ENCODE results near the gene GRPR. TPM values are rescaled to one million over a fixed set of nuclear protein-coding genes. Genes with fewer than 3 reads are reported as not detected.

Gene GRPR
- total and polyA plus RNA-seq, 10 of the 15 experiments (the other 5 are each of a cell fraction or from before 2014, with no cell fraction given) = 0.10 to 3.7 (median 0.21) TPM; not detected in 1

DNA sequence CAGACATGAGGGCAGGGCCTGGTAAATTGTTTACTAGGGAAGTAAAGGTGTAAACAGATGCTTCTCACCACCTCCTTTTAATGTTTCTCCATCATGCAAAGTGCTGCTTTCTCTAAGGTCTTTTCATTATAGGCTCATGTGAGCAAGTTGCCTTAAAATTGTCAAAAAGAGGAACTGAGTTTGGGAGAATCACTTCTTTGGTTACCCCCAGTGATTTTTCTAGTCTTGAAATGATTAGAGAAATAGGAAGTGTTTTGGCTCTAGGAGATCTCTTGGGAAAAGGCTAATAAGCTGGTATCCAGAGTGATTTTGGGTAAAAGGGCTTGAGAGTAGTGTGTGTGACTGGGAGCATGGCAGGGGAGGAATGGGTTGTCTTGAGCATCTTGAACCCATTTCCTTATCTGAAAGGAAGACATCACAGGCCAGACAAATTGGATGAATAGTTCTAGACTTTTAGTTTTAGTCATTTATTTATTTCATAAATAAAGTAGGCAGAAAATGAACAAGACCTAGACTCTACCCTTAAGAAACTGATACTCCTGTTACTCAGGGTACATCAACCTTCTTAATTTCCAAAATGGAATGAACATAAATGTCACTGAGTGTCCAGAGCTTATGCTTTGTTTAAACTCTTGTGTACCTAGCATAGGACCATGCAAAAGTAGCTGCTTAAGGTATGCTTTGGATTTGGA, 14.2 kb downstream of the GRPR start (continued):
- TF ChIP-seq, protein P1, sequence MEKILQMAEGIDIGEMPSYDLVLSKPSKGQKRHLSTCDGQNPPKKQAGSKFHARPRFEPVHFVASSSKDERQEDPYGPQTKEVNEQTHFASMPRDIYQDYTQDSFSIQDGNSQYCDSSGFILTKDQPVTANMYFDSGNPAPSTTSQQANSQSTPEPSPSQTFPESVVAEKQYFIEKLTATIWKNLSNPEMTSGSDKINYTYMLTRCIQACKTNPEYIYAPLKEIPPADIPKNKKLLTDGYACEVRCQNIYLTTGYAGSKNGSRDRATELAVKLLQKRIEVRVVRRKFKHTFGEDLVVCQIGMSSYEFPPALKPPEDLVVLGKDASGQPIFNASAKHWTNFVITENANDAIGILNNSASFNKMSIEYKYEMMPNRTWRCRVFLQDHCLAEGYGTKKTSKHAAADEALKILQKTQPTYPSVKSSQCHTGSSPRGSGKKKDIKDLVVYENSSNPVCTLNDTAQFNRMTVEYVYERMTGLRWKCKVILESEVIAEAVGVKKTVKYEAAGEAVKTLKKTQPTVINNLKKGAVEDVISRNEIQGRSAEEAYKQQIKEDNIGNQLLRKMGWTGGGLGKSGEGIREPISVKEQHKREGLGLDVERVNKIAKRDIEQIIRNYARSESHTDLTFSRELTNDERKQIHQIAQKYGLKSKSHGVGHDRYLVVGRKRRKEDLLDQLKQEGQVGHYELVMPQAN (conservative IDR thresholded peaks at IDR 0.05) = no peak
- TF ChIP-seq, protein P2, sequence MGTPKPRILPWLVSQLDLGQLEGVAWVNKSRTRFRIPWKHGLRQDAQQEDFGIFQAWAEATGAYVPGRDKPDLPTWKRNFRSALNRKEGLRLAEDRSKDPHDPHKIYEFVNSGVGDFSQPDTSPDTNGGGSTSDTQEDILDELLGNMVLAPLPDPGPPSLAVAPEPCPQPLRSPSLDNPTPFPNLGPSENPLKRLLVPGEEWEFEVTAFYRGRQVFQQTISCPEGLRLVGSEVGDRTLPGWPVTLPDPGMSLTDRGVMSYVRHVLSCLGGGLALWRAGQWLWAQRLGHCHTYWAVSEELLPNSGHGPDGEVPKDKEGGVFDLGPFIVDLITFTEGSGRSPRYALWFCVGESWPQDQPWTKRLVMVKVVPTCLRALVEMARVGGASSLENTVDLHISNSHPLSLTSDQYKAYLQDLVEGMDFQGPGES (IDR thresholded peaks at IDR 0.05) = no peak
- TF ChIP-seq, protein P3, sequence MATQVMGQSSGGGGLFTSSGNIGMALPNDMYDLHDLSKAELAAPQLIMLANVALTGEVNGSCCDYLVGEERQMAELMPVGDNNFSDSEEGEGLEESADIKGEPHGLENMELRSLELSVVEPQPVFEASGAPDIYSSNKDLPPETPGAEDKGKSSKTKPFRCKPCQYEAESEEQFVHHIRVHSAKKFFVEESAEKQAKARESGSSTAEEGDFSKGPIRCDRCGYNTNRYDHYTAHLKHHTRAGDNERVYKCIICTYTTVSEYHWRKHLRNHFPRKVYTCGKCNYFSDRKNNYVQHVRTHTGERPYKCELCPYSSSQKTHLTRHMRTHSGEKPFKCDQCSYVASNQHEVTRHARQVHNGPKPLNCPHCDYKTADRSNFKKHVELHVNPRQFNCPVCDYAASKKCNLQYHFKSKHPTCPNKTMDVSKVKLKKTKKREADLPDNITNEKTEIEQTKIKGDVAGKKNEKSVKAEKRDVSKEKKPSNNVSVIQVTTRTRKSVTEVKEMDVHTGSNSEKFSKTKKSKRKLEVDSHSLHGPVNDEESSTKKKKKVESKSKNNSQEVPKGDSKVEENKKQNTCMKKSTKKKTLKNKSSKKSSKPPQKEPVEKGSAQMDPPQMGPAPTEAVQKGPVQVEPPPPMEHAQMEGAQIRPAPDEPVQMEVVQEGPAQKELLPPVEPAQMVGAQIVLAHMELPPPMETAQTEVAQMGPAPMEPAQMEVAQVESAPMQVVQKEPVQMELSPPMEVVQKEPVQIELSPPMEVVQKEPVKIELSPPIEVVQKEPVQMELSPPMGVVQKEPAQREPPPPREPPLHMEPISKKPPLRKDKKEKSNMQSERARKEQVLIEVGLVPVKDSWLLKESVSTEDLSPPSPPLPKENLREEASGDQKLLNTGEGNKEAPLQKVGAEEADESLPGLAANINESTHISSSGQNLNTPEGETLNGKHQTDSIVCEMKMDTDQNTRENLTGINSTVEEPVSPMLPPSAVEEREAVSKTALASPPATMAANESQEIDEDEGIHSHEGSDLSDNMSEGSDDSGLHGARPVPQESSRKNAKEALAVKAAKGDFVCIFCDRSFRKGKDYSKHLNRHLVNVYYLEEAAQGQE (IDR thresholded peaks at IDR 0.05; ENCODE audit: low read depth, low read length) = no peak
- TF ChIP-seq ZNF207 (IDR thresholded peaks at IDR 0.05; ENCODE audit: borderline replicate concordance) (no peak), EZH2 (IDR thresholded peaks at IDR 0.05; ENCODE audit: borderline replicate concordance, control insufficient read depth, low read depth, low read length) (no peak), FOS (IDR thresholded peaks at IDR 0.05; ENCODE audit: borderline replicate concordance, extremely low read depth, insufficient read length) (no peak), KDM1A (IDR thresholded peaks at IDR 0.05; ENCODE audit: borderline replicate concordance) (no peak), HCFC1 (IDR thresholded peaks at IDR 0.05; ENCODE audit: low read length) (no peak), BMI1 (IDR thresholded peaks at IDR 0.05; ENCODE audit: borderline replicate concordance) (0 out of 2 replicates have a peak, but pooled peaks have one; percentile 50), RBBP5 (conservative IDR thresholded peaks at IDR 0.05) (no peak), RAD21 (IDR thresholded peaks at IDR 0.05; ENCODE audit: insufficient read depth, low read depth, low read length) (no peak), RAD51 (IDR thresholded peaks at IDR 0.05) (no peak), POLR2AphosphoS5 (IDR thresholded peaks at IDR 0.05; ENCODE audit: low read length) (no peak), DPF2 (IDR thresholded peaks at IDR 0.05) (peak; percentile 72)
- TF ChIP-seq, protein P4, sequence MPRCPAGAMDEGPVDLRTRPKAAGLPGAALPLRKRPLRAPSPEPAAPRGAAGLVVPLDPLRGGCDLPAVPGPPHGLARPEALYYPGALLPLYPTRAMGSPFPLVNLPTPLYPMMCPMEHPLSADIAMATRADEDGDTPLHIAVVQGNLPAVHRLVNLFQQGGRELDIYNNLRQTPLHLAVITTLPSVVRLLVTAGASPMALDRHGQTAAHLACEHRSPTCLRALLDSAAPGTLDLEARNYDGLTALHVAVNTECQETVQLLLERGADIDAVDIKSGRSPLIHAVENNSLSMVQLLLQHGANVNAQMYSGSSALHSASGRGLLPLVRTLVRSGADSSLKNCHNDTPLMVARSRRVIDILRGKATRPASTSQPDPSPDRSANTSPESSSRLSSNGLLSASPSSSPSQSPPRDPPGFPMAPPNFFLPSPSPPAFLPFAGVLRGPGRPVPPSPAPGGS (IDR thresholded peaks at IDR 0.05; ENCODE audit: borderline replicate concordance, insufficient read depth, low read depth, low read length, poor library complexity, severe bottlenecking) = peak; percentile 52
- TF ChIP-seq, protein P5, sequence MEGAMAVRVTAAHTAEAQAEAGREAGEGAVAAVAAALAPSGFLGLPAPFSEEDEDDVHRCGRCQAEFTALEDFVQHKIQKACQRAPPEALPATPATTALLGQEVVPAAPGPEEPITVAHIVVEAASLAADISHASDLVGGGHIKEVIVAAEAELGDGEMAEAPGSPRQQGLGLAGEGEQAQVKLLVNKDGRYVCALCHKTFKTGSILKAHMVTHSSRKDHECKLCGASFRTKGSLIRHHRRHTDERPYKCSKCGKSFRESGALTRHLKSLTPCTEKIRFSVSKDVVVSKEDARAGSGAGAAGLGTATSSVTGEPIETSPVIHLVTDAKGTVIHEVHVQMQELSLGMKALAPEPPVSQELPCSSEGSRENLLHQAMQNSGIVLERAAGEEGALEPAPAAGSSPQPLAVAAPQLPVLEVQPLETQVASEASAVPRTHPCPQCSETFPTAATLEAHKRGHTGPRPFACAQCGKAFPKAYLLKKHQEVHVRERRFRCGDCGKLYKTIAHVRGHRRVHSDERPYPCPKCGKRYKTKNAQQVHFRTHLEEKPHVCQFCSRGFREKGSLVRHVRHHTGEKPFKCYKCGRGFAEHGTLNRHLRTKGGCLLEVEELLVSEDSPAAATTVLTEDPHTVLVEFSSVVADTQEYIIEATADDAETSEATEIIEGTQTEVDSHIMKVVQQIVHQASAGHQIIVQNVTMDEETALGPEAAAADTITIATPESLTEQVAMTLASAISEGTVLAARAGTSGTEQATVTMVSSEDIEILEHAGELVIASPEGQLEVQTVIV (IDR thresholded peaks at IDR 0.05; ENCODE audit: borderline replicate concordance, partially characterized antibody) = no peak
